Lung microvascular endothelial cell (primary cell): ENCODE measurements around the gene BRD7. TPM values are rescaled to one million over a fixed set of nuclear protein-coding genes. Genes with fewer than 3 reads are reported as not detected.

Experiments
- DNase-seq, 2 donors: peaks; one replicate each; pipeline versions ENCODE4 v3.0.0 to v3.0.0-alpha.2; 2010; ENCODE audit warnings: low read depth in 2 of 2
- total RNA-seq: library from RNA; depleted of rRNA; stranded (reverse); fragments of >200 nt; gene quantifications from 2 replicates; pipeline ENCODE4 v1.2.1, GENCODE V29; 2014

BRD7 gene
- total RNA-seq, 1 donor from 2014 or later = 42.3 TPM

DNA sequence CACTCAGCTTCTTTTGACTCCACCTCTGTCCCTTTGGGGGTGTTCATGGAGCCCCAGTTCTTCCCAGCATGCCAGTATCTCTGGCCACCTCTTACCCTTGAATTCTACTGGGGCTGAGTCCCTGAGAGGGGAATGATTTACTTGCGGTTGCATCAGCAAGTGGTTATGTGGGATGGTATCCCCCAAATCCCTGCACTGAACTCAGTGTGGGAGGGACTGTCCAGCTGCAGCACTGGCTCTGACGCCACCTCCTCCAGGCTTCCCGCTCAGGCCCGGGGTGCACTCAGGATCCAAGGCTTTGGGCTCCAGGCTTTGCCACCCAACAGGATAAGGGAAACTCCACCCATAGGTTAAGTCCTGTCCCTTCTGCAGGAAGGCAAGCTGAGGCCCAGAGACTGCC is 21.1 kb upstream of the BRD7 start:
- no peak for DNase-seq

DNA sequence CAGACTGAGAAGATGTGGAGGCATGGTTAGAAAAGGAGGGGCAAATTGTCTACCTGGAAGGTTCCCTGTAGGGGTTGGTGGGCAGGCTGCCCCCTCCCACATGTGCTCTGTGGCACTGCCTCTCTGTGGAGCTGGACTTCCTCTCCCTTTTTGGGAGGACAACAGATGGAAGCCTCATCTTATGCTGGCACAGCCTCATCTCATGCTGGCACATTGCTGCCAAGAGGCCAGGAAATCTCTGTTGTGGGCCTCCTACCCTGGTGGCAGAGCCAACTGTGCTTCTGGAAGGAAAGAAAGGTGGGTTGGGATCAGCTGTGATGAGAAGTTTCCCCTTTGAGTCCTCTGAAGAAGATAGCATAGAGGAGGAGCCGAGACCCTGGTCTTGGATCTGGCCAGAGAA is 19.7 kb upstream of the BRD7 start:
- no peak for DNase-seq

DNA sequence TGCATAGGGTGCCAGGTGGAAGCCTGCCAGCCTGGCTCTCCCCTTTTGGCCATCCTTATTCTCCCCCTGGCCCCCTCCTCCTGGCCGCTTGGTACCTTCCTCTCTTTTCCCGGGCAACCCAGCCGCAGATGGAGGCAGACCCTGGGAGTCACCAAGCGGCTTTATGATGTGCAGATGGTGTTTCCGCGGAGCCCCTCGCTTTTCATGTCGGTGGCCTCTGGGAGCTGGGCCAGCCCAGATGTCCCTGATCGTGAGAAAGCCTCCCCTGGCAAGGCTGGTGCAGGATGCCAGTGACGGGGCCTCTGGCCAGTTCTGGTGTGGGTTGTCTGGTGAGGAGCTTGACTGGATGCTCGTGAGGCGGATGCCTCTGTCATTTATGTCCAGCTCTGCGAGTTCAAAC is 18.0 kb upstream of the BRD7 start:
- DNase-seq = no peak

DNA sequence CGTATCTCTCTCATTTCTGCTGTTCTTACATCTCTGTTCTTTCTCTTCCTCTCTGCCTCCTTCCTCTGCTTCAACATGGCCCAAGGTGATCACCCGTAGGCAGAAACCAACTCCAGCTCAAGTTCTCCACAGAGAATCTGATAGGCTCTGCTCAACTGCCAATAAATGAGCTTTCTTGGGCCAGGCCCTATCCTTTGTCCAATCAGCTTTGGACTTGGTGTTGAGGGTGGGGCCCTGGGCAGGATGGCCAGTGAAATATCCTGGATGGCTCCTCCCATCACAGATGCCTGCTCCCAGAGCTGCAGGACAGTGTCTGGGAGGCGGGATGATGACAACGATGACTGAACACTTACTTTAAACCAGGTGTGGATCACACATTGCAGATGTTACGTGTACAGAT is 17.4 kb upstream of the BRD7 start:
- DNase-seq = no peak

DNA sequence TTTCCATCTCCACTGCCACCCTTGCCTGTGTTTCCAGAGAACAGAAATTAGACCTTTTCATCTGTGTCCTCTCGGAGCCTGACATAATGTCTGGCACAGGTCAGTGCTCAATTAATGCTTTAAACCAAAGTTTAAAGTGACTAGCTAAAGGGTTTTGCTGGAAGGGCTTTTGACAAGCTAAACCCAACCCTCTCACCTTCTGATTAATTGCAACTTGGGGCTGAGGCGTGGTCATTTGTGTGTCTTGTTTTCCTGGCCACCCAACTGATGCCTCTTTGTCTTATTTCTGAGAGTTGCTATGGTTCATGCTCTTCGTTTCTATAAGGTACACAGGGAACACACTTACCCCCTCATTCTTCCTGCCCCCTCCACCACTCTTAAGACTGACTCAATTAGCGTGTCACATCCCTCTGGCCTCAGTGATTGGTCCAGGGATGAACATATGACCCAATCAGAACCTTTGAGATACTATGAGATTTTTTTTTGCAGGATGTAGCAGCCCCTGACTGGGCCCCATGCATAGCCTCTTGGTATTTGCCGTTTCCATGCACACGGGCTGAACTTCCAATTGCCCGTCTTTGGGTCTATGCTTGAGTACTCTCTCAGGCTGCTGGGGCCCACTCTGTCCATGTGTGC is 15.8 kb upstream of the BRD7 start:
- no peak for DNase-seq

DNA sequence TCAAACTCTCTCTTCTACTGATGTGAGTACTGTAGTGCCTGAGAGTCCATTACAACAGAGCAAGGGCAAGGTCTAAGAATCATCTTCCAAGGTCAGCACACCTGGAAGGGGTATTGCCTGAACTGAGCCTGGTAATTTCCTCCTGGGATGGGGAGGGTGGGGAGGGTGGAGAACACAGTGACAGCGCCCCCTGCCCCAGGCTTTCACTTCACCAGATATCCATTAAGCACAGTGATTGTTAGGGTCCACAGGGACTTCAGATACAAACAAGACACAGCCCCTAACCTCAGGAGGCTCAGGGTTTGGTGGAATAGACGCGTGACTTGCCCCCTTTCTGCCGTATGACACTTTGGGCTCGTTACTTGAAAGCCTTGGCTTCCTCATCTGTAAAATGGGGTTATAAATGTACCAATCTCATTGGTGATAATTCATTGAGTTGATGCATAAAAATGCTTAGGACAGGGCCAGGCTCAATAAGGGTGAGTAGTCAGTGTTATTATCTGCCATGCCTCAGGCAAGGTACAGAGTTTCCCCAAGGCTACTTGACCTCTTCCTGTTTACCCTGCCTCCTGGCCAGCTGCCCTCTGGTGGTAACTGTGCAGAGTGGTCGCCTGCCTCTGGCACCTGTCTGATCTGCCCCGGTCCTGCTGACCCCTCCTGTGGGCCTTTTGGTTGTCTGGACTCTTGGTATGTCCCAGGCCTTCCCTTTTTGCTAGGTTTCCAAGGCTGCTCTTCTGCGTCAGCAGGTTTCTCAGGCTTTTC is 13.1 kb upstream of the BRD7 start:
- DNase-seq = no peak

DNA sequence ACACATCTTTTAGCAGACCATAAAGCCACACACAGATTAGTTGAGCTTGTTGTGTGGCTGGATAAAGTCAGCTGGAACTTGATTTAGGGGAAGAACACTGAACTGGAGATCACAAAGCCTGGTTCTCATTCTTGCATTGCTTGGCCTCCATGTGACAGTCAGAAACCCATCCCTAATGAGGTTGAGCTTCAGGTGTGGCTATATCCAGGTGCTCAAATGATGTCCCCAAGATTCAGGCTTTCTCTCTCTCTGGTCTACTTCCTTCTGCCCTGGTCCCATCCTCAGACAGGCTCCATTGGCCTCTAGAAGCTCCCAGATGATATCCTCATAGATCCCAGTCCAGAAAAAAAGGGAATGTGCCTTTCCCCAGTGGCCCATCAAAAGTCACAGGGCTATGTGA is 9.6 kb upstream of the BRD7 start:
- no peak for DNase-seq

DNA sequence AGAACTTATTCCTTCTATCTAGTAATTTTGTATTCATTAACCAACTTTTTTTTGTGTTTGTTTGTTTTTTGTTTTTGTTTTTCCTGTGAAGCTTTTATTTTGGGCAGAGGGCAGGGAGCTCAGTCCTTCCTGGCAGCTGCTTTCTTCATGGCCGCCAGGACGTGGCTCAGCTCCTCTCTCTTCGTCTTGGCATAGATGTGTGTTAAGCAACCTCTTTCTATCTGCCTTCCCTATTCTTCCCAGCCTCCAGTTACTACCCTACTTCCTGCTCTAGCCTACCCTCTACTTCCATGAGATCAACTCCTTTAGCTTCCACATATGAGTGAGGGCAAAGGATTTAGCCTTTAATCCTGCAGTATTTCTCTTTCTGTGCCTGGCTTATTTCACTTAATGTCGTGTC is 8.2 kb upstream of the BRD7 start:
- DNase-seq = no peak

DNA sequence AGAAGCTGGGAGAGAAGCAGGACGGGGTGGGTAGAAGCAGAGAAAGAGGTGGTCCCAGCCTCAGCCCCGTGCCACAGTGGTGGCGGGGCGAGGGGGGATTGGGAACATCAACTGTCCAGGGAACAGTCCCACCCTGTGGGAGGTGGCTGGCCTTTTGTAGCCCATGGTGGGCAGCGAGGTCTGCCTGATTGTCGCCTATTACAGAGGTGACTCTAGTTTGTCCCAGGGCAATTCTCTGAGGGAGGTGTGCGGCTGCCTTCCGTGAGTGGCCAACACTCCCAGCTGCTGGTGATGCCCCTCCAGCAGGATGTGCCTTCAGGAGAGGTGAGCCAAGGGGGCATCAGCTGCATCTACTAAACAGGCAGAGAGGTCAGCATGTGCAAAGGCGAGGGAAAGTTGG is 5.0 kb upstream of the BRD7 start:
- DNase-seq = no peak

DNA sequence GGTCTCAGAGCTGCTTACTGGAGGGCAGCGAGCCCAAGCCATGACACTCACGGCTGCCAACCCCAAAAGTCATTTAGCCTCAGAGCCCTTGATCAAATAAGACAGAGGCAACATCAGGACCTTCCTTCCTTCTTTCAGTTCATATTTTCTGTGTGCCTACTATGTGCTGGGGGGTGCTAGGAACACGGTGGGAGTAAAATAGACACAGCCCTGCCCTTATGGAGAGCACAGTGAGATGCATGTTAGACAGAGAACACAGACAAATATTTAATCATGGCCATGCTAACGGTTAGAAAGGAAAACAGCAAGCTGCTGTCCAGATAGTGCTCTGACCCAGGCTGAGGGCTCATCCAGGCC is 4.5 kb upstream of the BRD7 start:
- DNase-seq = no peak

DNA sequence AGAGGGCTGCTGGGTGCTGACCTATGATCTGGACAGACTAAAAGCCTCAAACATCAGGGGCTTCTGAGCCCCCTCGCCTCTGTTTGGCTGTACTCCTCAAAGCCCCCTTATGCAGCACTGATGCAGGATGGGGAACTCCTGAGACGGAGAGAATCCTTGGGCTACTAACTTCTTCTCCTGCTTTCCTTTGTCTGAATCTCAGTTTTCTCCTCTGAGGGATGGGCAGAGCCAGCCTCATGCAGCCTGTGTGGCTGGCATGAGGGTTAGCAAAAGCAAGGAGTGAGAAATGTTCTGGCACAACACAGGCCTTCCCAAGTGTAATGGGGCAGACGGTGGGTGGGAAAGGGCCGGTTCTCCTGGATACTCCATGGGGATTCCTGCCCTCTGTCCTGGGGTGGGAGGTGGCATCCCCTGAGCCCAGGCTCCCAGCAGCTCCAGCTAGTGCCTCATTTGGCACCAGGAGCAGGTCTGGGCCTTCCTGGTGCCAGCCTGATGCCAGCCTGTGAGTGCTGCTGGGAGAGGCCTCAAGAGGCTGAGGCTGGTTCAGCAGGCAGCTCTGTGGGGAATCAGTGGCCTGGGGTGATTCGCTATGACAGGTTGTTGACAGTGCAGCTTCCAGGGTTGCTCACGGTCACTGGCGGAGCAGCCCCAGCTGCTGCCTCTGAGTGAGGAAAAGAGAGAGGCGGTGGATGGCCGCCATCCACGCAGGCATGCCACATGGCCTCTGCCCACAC is 4.0 kb upstream of the BRD7 start:
- DNase-seq = no peak

DNA sequence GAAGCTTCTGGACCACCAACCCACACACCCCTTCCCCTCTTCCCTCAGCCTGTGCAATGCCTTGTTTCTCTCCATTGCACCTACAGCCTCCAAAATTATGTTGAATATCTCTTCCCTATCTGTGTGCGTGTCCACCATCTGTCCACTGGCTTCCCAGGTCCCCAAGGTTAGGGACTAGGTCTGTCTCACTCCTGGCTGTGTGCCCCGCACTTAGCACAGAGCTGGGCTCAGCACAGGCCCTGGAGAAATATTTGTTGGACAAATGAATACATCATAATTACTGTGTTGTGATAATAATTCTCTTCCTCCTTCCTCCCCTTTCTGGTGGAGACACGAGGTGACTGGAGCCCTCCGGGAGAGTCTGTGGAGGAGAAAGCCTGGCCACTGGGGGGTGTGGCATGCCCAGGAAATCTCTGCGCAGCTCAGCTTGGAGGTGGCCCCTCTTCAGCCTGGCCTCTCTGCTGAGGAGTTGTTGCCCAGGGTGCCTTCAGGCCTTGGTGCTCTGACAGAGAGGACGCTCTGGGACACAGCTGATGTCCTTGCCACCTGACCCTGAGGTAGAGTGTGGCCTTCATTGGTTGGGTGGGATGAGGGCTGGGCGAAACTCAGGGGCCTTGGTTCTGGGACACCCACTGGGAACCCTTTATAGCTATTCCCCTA is 3.3 kb upstream of the BRD7 start:
- peak; percentile 8 to 22 for DNase-seq

DNA sequence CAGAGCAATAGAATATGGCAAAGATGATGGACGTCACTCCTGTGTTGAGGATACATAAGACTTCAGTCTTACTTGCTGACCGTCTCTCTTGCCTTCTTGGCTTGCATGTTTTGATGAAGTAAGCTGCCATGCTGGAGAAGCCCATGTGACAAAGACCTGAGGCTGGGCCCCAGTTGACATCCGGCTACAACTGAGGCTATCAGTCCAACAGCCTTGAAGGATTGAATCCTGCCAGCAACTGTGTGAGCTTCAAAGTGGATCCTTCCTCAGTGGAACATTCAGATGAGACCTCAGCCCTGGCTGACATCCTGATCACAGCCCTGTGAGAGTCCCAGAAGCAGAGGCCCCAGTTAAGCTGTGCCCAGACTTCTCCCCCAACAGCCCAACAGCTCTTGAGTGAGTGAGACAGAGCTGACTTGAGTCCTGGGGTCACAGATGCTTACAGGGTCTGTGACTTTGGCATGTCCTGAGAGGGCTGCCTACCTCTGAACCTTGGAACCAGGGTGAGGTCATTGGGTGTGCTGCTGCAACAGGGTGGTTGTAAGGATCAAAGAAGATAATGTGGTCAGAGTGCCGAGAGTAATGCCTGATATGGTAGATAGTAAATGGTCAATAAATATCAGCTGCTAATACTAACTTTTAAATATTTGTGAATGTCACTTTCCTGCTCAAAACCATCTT is 2.4 kb upstream of the BRD7 start:
- DNase-seq = no peak

DNA sequence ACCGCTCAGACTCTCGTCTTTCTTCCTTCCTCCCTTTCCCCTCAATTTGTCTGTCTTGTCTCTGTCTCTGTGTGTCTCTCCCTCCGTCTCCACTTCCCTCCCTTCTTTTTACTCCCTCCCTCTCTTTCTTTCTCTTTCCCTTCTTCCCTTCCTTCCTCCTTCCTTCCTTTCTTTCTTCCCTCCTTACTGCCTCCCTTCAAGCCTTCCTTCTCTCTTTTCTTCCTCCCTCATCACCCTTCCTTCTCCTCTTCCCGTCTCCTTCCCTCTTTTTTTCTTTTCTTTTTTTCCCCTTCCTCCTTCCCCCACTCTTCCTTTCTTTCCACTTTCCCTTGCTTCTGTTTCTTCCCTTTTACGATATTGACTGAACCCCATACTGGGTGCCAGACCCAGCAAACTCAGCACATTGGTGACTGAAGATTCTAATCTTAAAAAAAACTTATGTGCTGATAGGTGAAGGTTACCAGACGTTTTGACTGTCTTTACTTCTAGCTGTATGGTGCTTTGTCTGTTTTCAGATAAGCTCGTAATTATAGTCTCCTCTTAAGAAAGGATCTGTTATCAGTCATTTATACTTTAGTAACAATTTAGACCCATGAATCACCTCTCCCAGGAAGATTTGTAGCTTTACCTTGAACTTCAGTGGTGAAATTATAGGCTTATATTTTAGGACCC is 481 bp upstream of the BRD7 start:
- DNase-seq = no peak

DNA sequence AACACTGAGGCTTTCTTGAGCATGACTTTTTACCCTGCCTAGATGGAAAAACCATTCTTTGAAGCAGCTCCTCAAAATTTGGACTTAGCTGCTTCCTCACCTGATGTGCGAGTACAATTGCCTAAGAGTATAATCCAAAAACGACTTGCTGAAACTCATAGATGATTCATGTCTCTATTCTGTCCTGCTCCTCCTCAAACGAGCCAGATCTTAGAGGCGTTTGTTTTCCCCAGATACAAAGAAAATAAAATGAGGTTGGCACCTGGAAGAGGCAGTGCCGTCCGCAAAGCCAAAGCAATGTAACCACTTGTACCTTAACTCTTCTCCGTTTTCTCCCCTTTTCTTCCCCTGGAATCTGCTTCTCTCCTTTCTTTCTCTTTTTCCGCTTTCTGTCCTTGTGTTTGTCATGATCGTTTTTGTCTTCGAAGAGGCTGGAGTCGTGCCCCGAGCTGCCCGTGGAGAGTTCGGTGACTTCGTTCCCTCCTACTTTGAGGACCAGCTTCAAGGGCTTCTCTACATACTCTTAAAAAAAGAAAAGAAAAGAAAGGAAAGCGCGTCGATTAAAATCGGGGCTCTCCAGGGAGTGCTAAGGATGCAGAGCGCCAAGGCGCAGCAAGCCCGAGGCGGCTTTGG is 895 bp downstream of the BRD7 start:
- DNase-seq = no peak

DNA sequence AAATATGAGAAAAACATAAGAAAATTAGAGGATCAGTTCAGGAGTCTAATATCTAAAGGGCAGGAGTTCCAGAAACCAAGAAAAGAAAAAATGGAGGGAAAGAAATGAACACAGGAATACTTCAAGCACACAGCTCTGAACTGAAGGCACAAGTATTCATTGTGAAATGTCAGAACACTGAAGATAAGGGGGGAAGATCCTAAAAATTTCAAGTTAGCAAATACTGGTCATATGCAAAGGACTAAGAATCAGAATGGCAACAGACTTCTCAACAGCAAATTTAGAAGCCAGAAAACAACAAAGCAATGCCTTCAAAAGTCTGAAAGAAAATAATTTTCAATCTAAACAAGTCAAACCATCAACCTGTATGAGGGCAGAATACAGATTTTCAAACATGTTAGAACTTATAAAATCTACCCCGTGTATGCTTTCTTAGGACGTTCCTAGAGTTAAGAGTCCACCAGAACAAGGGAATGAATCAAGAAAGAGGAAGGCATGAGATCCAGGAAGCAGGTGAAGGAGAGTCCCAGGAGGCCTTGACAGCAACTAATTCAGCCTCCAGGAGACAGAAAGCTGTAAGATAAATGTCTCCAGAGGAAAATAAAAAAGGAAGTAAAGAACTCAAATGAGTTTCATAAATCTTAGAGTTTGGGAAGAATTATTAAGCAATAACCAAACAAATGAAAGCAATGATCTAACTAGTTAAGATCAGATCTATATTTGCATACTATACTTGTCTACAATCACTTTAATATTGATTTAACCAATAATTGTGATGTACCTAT is 2.8 kb downstream of the BRD7 start:
- DNase-seq = no peak

DNA sequence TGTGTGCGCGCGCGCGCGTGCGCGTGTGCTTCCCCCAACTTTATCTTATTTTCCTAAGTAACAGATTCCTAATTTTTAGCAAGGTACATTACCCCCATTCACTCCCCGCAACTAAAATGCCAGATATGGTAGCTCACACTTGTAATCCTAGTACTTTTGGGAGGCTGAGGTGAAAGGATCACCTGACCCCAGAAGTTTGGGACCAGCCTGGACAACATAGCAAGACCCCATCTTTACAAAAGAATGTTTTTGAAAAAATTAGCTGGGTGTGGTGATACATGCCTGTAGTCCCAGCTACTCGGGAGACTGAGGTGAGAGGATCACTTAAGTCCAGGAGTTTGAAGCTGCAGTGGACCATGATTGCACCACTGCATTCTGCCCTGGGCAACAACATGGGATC is 5.1 kb downstream of the BRD7 start:
- DNase-seq = no peak

DNA sequence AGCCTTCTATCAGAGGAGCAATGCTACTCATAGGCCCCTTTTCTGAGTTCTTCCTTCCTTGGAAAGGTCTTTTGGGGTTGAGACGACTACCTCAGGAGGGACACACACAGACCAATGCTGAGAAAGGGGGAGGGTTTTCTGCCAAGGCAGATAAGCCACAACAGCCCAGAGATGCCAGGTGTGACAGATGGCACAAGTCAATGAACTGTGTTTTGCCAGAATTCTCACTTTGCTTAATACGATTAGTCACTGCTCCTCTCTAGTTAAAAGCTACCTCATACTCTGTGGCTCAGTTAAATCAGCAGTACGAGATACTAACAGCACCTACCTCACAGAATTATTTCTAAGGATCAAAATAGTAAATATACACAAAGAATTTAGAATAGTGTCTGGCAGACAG is 8.0 kb downstream of the BRD7 start:
- DNase-seq = no peak

DNA sequence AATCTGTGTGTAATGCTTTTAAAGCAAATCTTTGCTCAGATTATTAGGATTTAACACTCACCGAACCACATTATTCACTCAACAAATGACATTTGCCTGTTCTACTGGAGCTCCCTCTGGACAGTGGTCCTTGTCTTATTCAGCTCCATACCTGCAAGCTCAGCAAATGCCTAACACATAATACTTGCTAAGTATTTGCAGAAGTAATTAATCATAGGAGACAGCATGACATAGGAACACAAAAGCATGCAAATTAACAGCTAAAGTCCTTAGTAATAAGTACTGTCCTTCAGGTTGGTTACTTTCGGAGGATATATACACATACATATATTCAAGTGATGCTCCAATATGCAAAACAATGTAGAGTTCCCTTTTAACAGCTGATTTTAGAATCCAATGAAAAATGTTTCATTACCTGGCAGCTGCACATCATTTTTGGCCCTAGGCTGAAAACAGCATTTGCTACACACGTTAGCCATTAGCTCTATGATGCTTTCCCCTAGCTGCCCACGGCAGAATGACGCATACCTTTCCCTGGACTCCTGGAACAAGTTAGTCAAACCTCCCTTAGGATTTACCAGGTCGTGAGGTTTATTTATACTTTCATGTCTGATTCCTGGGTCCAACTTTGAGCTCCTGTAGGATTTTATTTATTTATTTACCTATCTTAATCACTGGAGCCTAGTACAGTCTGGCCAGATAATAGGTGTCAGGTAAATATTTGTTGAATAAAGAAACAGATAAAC is 8.6 kb downstream of the BRD7 start:
- no peak for DNase-seq
